CD4-positive, alpha-beta T cell treated with Interleukin-1 beta for 1 hour (primary cell): ENCODE measurements around the gene P3H2.

Source experiments
- DNase-seq, 2 donors: peaks; one replicate each; pipeline ENCODE4 v3.0.0-alpha.2; 2020 to 2022

The P3H2 gene

GRCh38 chr3:189941679-189942078, 179.0 kb downstream of the P3H2 start:
- DNase-seq, result no peak

- no peak for DNase-seq
These were observed 179.6 kb downstream of the P3H2 start for GRCh38 chr3:189941125-189941524.

- no peak for DNase-seq
These were observed 183.2 kb downstream of the P3H2 start for GRCh38 chr3:189937302-189938127.

- DNase-seq, result no peak
These were observed 184.3 kb downstream of the P3H2 start for GRCh38 chr3:189936201-189936945.

- DNase-seq, result no peak
These were observed 192.5 kb downstream of the P3H2 start for GRCh38 chr3:189927975-189928895.

- no peak for DNase-seq
These were observed 198.9 kb downstream of the P3H2 start for GRCh38 chr3:189921770-189922169.

GRCh38 chr3:189914799-189915198, 205.9 kb downstream of the P3H2 start:
- DNase-seq, result no peak

- no peak for DNase-seq
These were observed 209.7 kb downstream of the P3H2 start for GRCh38 chr3:189911001-189911400.

- no peak for DNase-seq
These were observed 211.1 kb downstream of the P3H2 start for GRCh38 chr3:189909573-189909972.

- no peak for DNase-seq
These were observed 211.6 kb downstream of the P3H2 start for GRCh38 chr3:189909139-189909538.

GRCh38 chr3:189908646-189909045, 212.1 kb downstream of the P3H2 start:
- DNase-seq, result no peak

- DNase-seq, result no peak
These were observed 212.9 kb downstream of the P3H2 start for GRCh38 chr3:189907803-189908202.
